K562 (cell line): ENCODE data around the gene PRXL2B. TPM values are rescaled to one million over a fixed set of nuclear protein-coding genes. Genes with fewer than 3 reads are reported as not detected.

Experiments used
- ATF1 ChIP-seq, 2 experiments: fragments of 450-650 bp in 1 of 2; IDR thresholded peaks; 2 replicates each; pipeline ENCODE4 v1.6.1; 2016; ENCODE audit warnings: missing compliant biosample characterization in 1 of 2, missing genetic modification characterization in 1 of 2
- DPF2 ChIP-seq: fragments of 450-650 bp; IDR thresholded peaks from 2 replicates; pipeline ENCODE4 v1.6.1; 2016
- E2F6 ChIP-seq, 2 experiments: IDR thresholded peaks; 2 replicates each; pipeline ENCODE4 v1.6.1; 2011; ENCODE audit warnings: borderline replicate concordance in 1 of 2, control low read depth in 1 of 2, low read depth in 1 of 2, low read length in 1 of 2, mild to moderate bottlenecking in 1 of 2, mixed read lengths in 1 of 2, moderate library complexity in 1 of 2; ENCODE audit not compliant: insufficient read depth in 1 of 2, insufficient read length in 1 of 2, poor library complexity in 1 of 2, severe bottlenecking in 1 of 2; ENCODE audit errors: extremely low read depth in 1 of 2
- HDAC8 ChIP-seq: fragments of 450-650 bp; IDR thresholded peaks from 2 replicates; pipeline ENCODE4 v1.6.1; 2016; ENCODE audit warnings: mild to moderate bottlenecking, missing genetic modification characterization, moderate library complexity, missing compliant biosample characterization
- HMGN3 ChIP-seq: IDR thresholded peaks from 2 replicates; pipeline ENCODE4 v1.6.1; 2011; ENCODE audit warnings: borderline replicate concordance, low read depth, mild to moderate bottlenecking, mixed read lengths, low read length; ENCODE audit not compliant: insufficient read length; ENCODE audit errors: extremely low read depth
- HNRNPUL1 ChIP-seq: fragments of 200-400 bp; formaldehyde crosslinking; IDR thresholded peaks from 2 replicates; pipeline ENCODE4 v1.6.1; 2017; ENCODE audit warnings: low read length
- HSF4 ChIP-seq: fragments of 250-450 bp; sonication (Bioruptor Pico); IDR thresholded peaks from 2 replicates; pipeline ENCODE4 v2.1.2; 2022; ENCODE audit warnings: mild to moderate bottlenecking, moderate library complexity, borderline replicate concordance
- KDM1A ChIP-seq, 2 experiments: fragments of 450-650 bp; IDR thresholded peaks; 2 replicates each; pipeline ENCODE4 v1.6.1; 2016; ENCODE audit warnings: mild to moderate bottlenecking in 2 of 2
- KHSRP ChIP-seq: fragments of 450-650 bp; IDR thresholded peaks from 2 replicates; pipeline ENCODE4 v1.6.1; 2017
- LEF1 ChIP-seq: fragments of 450-650 bp; IDR thresholded peaks from 2 replicates; pipeline ENCODE4 v1.6.1; 2016; ENCODE audit warnings: mild to moderate bottlenecking
- NCOA2 ChIP-seq, 2 experiments: fragments of 450-650 bp; IDR thresholded peaks; 2 replicates each; pipeline ENCODE4 v1.6.1; 2018; ENCODE audit warnings: mild to moderate bottlenecking in 2 of 2, moderate library complexity in 1 of 2; ENCODE audit not compliant: partially characterized antibody in 2 of 2
- POLR2B ChIP-seq: fragments of 450-650 bp; IDR thresholded peaks from 2 replicates; pipeline ENCODE4 v1.6.1; 2018; ENCODE audit warnings: low read depth; ENCODE audit not compliant: partially characterized antibody
- POLR3A ChIP-seq: IDR thresholded peaks from 2 replicates; pipeline ENCODE4 v1.6.1; 2011; ENCODE audit warnings: borderline replicate concordance, mild to moderate bottlenecking, moderate library complexity; ENCODE audit not compliant: insufficient read length, insufficient read depth; ENCODE audit errors: extremely low read depth
- TCFL5 ChIP-seq: fragments of 250-450 bp; sonication (Bioruptor Pico); conservative IDR thresholded peaks from 2 replicates; pipeline ENCODE4 v1.6.1; 2021; ENCODE audit warnings: mild to moderate bottlenecking, moderate library complexity, matching md5 sums
- WHSC1 ChIP-seq: IDR thresholded peaks from one replicate; pipeline ENCODE4 v1.6.1; 2012; ENCODE audit warnings: low read length, control low read depth, inconsistent platforms
- ZBTB7A ChIP-seq: IDR thresholded peaks from 2 replicates; pipeline ENCODE4 v1.6.1; 2011; ENCODE audit warnings: low read depth, mild to moderate bottlenecking, low read length, moderate library complexity, borderline replicate concordance; ENCODE audit not compliant: control insufficient read depth
- ZKSCAN3 ChIP-seq: fragments of 250-450 bp; sonication (Bioruptor Pico); IDR thresholded peaks from 2 replicates; pipeline ENCODE4 v1.4.0; 2020
- ZNF445 ChIP-seq: fragments of 250-450 bp; sonication (Bioruptor Pico); IDR thresholded peaks from 2 replicates; pipeline ENCODE4 v1.4.0; 2020; ENCODE audit warnings: low read depth, mild to moderate bottlenecking, moderate library complexity
- ZNF583 ChIP-seq: fragments of 250-450 bp; sonication (Bioruptor Pico); IDR thresholded peaks from 2 replicates; pipeline ENCODE4 v1.4.0; 2020
- polyA plus RNA-seq, 8 experiments: library from polyadenylated mRNA; depleted of rRNA in 4 of 8; stranded (reverse) in 5 of 8; unstranded in 3 of 8; fragments of >200 nt; fragmentation: Nextera tagmentation in 2 of 8; fragmentation: Illumina TruSeq in 1 of 8; extraction: Ambion mirVana in 2 of 8; extraction: Trizol in 1 of 8; gene quantifications; 2 replicates each; pipeline versions ENCODE4 v1.2.1 to v1.2.3, GENCODE V29; 2011 to 2014; ENCODE audit warnings: inconsistent platforms in 1 of 8, missing spikeins in 1 of 8
- total RNA-seq, 7 experiments: library from RNA; depleted of rRNA in 6 of 7; stranded (reverse); fragments of >200 nt in 6 of 7; fragmentation: Illumina TruSeq in 2 of 7; extraction: Trizol in 2 of 7; gene quantifications; 2 replicates each; pipeline versions ENCODE4 v1.2.1 to v1.2.3, GENCODE V29; 2011 to 2021; ENCODE audit warnings: low replicate concordance in 1 of 7
- TF ChIP-seq, protein P1 (sequence below): sonication (generic); formaldehyde crosslinking; IDR thresholded peaks from 2 replicates; pipeline ENCODE4 v1.8.0; 2022; ENCODE audit warnings: mild to moderate bottlenecking, missing genetic modification reagents, borderline replicate concordance
- TF ChIP-seq, protein P2 (sequence below): fragments of 250-450 bp; sonication (Bioruptor Pico); IDR thresholded peaks from 2 replicates; pipeline ENCODE4 v1.5.0; 2020; ENCODE audit warnings: mild to moderate bottlenecking

Gene PRXL2B
- total and polyA plus RNA-seq, 9 of the 15 experiments (the other 6 are each of a cell fraction or from before 2014, with no cell fraction given) = 0.99 to 25.3 (median 11.8) TPM

DNA sequence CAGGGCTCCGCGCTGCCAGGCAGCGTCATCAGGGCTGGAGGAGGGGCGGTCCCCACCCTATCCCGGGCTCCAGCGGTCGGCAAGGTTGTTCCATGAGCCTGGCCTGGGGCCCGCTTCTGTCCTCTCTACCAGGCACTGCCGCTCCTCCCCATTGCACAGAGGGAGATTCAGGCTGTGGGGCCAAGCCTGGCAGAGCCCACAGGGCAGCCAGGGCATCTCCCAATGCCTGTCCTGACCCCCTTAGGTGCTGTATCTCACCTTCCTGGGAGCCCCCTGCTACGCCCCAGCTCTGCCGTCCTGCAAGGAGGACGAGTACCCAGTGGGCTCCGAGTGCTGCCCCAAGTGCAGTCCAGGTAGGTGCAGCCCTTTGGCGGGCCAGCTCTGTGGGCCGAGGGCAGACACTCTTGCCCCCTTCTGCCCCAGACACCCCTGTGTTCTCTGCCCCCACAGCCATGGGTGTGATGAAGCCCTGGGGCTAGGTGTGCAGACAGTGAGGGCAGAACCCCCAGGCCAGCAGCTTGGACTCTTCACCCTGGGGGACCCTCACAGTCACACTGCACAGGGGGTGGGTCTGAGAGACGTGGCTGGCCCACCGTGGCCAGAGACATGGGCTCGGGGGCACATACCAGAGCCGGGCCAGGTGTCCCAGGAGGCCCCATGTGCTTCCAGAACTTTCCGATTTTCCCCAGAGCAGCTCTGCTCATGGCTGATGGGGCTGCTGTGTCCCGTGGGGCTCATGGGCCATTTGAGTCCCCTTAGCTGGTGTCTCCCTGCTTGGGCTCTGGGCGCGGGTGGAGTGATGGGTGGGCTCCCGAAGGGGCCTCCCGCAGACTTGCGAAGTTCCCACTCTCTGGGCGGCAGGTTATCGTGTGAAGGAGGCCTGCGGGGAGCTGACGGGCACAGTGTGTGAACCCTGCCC, 28.8 kb upstream of the PRXL2B start (continued):
- no peak for TF ChIP-seq HSF4 (CRISPR knock-in tag)
- no peak for TF ChIP-seq DPF2
- TF ChIP-seq LEF1 = no peak
- TF ChIP-seq, protein P1, sequence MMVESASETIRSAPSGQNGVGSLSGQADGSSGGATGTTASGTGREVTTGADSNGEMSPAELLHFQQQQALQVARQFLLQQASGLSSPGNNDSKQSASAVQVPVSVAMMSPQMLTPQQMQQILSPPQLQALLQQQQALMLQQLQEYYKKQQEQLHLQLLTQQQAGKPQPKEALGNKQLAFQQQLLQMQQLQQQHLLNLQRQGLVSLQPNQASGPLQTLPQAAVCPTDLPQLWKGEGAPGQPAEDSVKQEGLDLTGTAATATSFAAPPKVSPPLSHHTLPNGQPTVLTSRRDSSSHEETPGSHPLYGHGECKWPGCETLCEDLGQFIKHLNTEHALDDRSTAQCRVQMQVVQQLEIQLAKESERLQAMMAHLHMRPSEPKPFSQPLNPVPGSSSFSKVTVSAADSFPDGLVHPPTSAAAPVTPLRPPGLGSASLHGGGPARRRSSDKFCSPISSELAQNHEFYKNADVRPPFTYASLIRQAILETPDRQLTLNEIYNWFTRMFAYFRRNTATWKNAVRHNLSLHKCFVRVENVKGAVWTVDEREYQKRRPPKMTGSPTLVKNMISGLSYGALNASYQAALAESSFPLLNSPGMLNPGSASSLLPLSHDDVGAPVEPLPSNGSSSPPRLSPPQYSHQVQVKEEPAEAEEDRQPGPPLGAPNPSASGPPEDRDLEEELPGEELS (CRISPR knock-in tag) = no peak
- no peak for TF ChIP-seq POLR2B
- no peak for TF ChIP-seq TCFL5
- TF ChIP-seq POLR3A = no peak
- TF ChIP-seq, protein P2, sequence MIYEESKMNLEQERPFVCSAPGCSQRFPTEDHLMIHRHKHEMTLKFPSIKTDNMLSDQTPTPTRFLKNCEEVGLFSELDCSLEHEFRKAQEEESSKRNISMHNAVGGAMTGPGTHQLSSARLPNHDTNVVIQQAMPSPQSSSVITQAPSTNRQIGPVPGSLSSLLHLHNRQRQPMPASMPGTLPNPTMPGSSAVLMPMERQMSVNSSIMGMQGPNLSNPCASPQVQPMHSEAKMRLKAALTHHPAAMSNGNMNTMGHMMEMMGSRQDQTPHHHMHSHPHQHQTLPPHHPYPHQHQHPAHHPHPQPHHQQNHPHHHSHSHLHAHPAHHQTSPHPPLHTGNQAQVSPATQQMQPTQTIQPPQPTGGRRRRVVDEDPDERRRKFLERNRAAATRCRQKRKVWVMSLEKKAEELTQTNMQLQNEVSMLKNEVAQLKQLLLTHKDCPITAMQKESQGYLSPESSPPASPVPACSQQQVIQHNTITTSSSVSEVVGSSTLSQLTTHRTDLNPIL (CRISPR knock-in tag) = no peak
- TF ChIP-seq HMGN3 = peak; percentile 72
- TF ChIP-seq HDAC8 (tag) = no peak
- TF ChIP-seq WHSC1 = no peak
- TF ChIP-seq ZNF583 (CRISPR knock-in tag) = 0 out of 2 replicates have a peak, but pooled peaks have one; percentile 43
- no peak for TF ChIP-seq E2F6 (IDR thresholded peaks at IDR 0.05; ENCODE audit: borderline replicate concordance in 1 of 2, extremely low read depth in 1 of 2, insufficient read depth in 1 of 2, insufficient read length in 1 of 2, low read depth in 1 of 2, low read length in 1 of 2, poor library complexity in 1 of 2, severe bottlenecking in 1 of 2)
- no peak for TF ChIP-seq HNRNPUL1
- TF ChIP-seq NCOA2 (IDR thresholded peaks at IDR 0.05; ENCODE audit: partially characterized antibody in 2 of 2) = no peak
- TF ChIP-seq ZKSCAN3 (CRISPR knock-in tag) = no peak
- TF ChIP-seq KDM1A (IDR thresholded peaks at IDR 0.05) = no peak
- TF ChIP-seq ZBTB7A = no peak
- no peak for TF ChIP-seq KHSRP
- TF ChIP-seq ZNF445 (CRISPR knock-in tag) = no peak
- no peak for TF ChIP-seq ATF1 (CRISPR knock-in tag; IDR thresholded peaks at IDR 0.05)
- 0 out of 2 replicates have a peak, but pooled peaks have one; percentile 10 for TF ChIP-seq ATF1 (tag; IDR thresholded peaks at IDR 0.05)
- TF ChIP-seq, all 486 proteins: peak for 5
